Measurements from ENCODE around the gene EIF4A3.

- no peak for TF ChIP-seq FOXK1 (CRISPR knock-in tag; IDR thresholded peaks at IDR 0.05; ENCODE audit: borderline replicate concordance)
- no peak for TF ChIP-seq POLR2A (conservative IDR thresholded peaks at IDR 0.05)
- TF ChIP-seq ZNF217 (CRISPR knock-in tag; IDR thresholded peaks at IDR 0.05) = no peak
- no peak for TF ChIP-seq ZNF76 (CRISPR knock-in tag; IDR thresholded peaks at IDR 0.05; ENCODE audit: borderline replicate concordance)
These were observed 48.9 kb downstream of the EIF4A3 start for GRCh38 chr17:80097844-80098691.
